ENCODE results near the gene GPR55. TPM values are rescaled to one million over a fixed set of nuclear protein-coding genes. Genes with fewer than 3 reads are reported as not detected.

Gene GPR55
- total and polyA plus RNA-seq, 5 donors = 0.18 to 0.20 TPM; not detected in 3

DNA sequence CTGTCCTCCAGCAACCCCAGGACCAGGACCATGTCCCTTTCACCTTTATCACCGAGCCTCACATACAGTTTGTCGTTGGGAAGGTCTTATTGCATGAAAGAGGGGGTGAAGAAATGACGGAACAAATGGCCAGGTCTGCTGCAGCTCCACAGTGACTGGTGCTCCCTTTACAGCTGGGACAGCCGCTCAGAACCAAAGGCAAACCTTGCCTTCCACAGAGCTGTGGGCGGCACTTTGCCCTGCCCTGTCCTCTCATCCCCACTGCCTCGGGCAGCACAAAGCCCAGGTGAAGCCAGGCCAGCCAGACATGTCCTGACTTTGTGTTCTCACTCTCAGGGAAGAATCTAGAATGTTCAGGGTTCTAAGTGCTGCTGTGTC lies 961 bp downstream of the GPR55 start:
- DNase-seq = peak in 1 of 3 donors; percentile 18
- Histone ChIP-seq H3K9me3 (ENCODE audit: control insufficient read depth, low read length) (no peaks in the 10 kb centered on the region), H3K27me3 (ENCODE audit: control insufficient read depth, insufficient read depth) (no peaks in the 10 kb centered on the region), H3K4me1 (ENCODE audit: control insufficient read depth, insufficient read depth, low read length) (no peaks in the 10 kb centered on the region), H3K4me3 (ENCODE audit: low read length) (no peak overlapping the region), H3K27ac (ENCODE audit: low read length) (no peak overlapping the region)
- 81% methylated on average over 6 of the region's 6 CpGs for WGBS
- ATAC-seq = no peak
- intact Hi-C loops (cut with DNase I) = no loop called here

DNA sequence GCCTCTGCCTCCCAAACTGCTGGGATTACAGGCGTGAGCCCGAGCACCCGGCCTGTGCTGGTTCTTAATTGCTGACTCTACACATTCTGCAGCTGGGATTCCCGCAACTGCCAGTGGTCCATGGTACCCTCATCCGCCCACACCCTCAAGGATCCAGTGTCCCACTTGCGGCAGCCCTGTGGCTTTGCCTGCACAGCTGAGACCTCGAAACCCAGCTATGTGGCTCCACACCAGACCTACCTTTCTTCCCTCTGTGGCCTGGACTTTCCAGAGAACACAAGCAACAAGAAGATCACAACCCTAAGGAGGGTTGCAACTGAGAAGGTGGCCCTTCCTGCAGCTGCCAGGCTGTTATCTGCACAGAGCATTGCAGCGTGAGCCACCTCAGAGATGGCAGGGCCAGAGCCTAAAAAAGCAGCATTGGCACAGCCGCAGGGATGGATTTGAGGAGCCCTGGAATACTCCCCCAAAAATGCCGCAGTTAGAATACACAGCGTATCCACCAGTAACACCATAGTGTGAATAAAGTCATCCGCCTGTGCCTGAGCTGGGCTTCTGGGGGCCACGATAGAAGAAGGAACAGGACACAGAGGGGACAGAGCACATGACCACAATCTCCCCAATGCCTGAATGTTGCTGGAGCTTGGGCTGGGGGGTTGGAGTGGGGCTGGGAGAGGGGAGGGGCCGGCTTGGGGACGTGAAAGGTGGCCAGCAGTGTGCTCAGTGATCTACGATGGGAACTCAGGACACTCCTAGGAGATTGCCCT lies 1.9 kb downstream of the GPR55 start:
- no peak for ATAC-seq
- 91% methylated on average over 16 of the region's 16 CpGs for WGBS
- no peaks in the 10 kb centered on the region for H3K4me1 ChIP-seq (ENCODE audit: control insufficient read depth, insufficient read depth, low read length)
- H3K27ac ChIP-seq (ENCODE audit: low read length) = no peak overlapping the region
- intact Hi-C loops (cut with DNase I) = no loop called here
- no peaks in the 10 kb centered on the region for H3K9me3 ChIP-seq (ENCODE audit: control insufficient read depth, low read length)
- no peak for DNase-seq
- no peaks in the 10 kb centered on the region for H3K27me3 ChIP-seq (ENCODE audit: control insufficient read depth, insufficient read depth)
- no peak overlapping the region for H3K4me3 ChIP-seq (ENCODE audit: low read length)

DNA sequence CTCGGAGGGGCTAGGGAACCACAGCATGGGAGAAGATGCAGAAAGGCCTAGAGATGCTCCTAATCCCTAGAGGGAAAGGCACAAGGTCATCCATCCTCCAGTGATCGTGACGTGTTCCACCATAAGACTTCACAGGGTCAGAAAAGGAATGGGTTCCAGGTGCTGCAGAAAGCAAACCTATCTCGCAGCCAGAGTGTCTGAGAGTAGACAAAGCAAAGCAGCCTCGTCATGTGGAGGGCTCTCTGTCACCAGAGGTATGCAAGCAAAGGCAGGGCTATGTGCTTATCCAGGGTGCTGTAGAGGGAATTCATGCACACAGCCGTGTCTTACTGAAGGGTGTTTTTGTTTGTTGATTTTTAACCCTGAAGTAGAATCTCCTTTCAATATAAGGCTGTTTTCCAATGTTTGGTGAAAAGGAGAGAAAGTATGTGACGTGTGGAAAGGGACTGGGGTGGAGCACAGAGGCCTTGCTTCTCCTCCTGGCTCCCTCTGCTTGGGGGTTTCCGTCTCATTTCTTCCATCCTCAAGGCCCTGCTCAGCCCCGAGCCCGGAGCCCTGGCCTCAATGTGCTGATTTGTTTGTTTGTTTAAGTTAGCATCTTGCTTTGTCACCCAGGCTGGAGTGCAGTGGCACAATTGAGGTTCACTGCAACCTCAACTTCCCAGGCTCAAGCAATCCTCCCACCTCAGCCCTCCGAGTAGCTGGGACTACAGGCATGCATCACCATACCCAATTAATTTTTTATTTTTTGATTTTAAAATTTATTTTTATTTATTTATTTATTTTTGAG lies 3.0 kb downstream of the GPR55 start:
- intact Hi-C loops (cut with DNase I) = no loop called here
- Histone ChIP-seq H3K4me3 (ENCODE audit: low read length) (no peak overlapping the region), H3K27me3 (ENCODE audit: control insufficient read depth, insufficient read depth) (no peaks in the 10 kb centered on the region), H3K4me1 (ENCODE audit: control insufficient read depth, insufficient read depth, low read length) (no peaks in the 10 kb centered on the region), H3K9me3 (ENCODE audit: control insufficient read depth, low read length) (no peaks in the 10 kb centered on the region), H3K27ac (ENCODE audit: low read length) (no peak overlapping the region)
- 77% methylated on average over 11 of the region's 11 CpGs for WGBS
- DNase-seq = no peak
- no peak for ATAC-seq

DNA sequence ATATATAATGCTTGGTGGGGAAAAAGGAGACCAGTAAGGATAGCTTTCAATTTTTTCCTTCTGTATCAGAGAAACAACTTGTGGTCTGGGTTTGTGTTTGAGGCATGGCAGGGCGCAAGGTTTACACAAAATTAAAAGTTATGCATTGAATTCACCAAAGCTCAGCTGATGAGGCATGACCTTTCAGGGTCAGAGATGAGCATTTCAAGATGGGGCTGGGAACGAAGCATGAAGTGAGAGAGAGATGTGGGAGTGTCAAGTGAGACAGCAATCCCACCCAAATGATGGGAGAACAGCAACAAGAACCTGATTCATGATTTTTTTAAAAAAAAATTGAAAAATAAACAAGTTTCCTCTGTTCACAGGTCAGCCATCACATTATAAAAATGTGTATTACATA lies 4.9 kb downstream of the GPR55 start:
- ATAC-seq (no peak), DNase-seq (no peak)
- H3K27ac ChIP-seq (ENCODE audit: low read length) = no peak overlapping the region
- intact Hi-C loops (cut with DNase I) = no loop called here
- WGBS = 67% methylated on average over 2 of the region's 2 CpGs
- H3K4me1 ChIP-seq (ENCODE audit: control insufficient read depth, insufficient read depth, low read length) = no peaks in the 10 kb centered on the region
- no peak overlapping the region for H3K4me3 ChIP-seq (ENCODE audit: low read length)
- H3K27me3 ChIP-seq (ENCODE audit: control insufficient read depth, insufficient read depth) = no peaks in the 10 kb centered on the region
- H3K9me3 ChIP-seq (ENCODE audit: control insufficient read depth, low read length) = no peaks in the 10 kb centered on the region

DNA sequence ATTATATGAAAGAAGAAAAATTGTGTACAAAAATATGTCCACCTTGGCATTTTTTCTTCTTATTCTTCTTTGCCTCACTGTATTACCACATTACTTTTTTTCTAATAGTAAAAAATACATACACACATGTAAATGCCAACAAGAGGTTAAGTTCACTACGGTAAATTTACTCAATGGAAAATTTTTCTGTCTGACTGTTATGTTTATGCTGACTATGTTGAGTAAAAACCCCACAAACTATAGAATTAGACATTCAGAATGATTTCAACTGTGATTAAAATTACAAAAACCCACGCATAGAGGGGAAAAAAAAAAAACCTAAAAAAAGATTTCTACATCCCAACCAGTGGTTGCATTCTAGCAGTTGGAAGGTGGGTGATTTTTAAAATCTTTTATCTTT lies 5.4 kb downstream of the GPR55 start:
- DNase-seq (no peak), ATAC-seq (no peak)
- Histone ChIP-seq H3K4me3 (ENCODE audit: low read length) (no peak overlapping the region), H3K27ac (ENCODE audit: low read length) (no peak overlapping the region), H3K4me1 (ENCODE audit: control insufficient read depth, insufficient read depth, low read length) (no peaks in the 10 kb centered on the region), H3K9me3 (ENCODE audit: control insufficient read depth, low read length) (no peaks in the 10 kb centered on the region), H3K27me3 (ENCODE audit: control insufficient read depth, insufficient read depth) (no peaks in the 10 kb centered on the region)
- 68% methylated on average over 2 of the region's 2 CpGs for WGBS
- intact Hi-C loops (cut with DNase I) = no loop called here

DNA sequence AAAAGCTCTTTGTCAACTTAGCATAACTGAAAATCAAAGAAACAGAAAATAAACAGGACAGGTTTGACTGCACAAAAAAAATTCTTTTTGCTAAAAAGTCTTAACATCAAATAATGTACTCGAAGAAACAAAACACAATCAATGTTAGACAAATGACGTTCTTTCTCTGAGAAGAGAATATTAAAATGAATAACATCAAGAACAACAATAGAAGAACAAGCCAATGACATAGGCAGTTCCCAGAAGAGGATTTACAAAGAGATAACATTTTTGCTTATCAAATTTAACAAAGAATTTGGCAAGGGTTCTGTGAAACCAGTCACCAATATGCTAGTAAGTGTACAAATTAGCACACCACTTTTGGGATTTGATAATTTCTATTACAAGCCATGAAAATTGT lies 5.8 kb downstream of the GPR55 start:
- ATAC-seq (no peak), DNase-seq (no peak)
- Histone ChIP-seq H3K27ac (ENCODE audit: low read length) (no peak overlapping the region), H3K9me3 (ENCODE audit: control insufficient read depth, low read length) (no peaks in the 10 kb centered on the region), H3K4me1 (ENCODE audit: control insufficient read depth, insufficient read depth, low read length) (no peaks in the 10 kb centered on the region), H3K4me3 (ENCODE audit: low read length) (no peak overlapping the region), H3K27me3 (ENCODE audit: control insufficient read depth, insufficient read depth) (no peaks in the 10 kb centered on the region)
- 64% methylated on average over 2 of the region's 2 CpGs for WGBS
- intact Hi-C loops (cut with DNase I) = no loop called here

DNA sequence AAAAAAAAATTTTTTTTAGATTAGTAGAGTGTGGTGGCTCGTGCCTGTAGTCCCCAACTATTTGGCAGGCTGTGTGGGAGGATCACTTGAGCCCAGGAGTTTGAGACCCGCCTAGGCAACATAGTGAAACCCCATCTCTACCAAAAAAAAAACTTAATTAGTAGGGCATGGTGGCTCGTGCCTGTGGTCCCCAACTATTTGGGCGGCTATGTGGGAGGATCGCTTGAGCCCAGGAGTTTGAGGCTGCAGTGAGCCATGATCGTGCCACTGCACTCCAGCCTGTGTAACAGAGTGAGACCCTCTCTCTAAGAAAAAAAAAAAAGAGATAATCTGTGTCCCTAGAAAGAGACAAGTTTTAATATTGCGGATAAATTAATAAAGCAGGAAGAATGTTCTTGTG lies 8.8 kb downstream of the GPR55 start:
- Histone ChIP-seq H3K9me3 (ENCODE audit: control insufficient read depth, low read length) (no peaks in the 10 kb centered on the region), H3K27me3 (ENCODE audit: control insufficient read depth, insufficient read depth) (no peaks in the 10 kb centered on the region), H3K27ac (ENCODE audit: low read length) (no peak overlapping the region), H3K4me3 (ENCODE audit: low read length) (no peak overlapping the region), H3K4me1 (ENCODE audit: control insufficient read depth, insufficient read depth, low read length) (no peaks in the 10 kb centered on the region)
- DNase-seq (no peak), ATAC-seq (no peak)
- intact Hi-C loops (cut with DNase I) = no loop called here
- 80% methylated on average over 7 of the region's 7 CpGs for whole genome bisulfite sequencing

DNA sequence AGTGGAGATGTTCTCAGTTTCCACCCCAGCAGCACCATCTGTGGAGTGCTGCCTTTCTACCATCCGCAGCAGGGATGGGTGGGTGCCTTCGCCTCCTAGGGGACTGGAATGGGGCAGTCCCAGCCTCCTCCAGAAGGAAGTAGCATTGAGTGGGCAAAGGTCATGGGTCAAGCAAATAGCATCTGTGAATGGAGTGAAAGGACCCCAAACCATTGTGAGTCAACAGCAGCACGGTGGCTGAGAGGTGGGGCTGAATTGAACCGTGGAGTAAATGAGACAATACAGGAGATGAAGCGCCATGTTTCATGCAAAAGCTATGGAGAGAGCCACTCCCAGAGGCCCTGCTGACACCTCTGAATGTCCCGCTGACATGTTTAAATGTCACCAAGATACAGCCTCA lies 9.7 kb downstream of the GPR55 start:
- DNase-seq (no peak), ATAC-seq (no peak)
- Histone ChIP-seq H3K4me3 (ENCODE audit: low read length) (no peak overlapping the region), H3K9me3 (ENCODE audit: control insufficient read depth, low read length) (no peaks in the 10 kb centered on the region), H3K4me1 (ENCODE audit: control insufficient read depth, insufficient read depth, low read length) (no peaks in the 10 kb centered on the region), H3K27ac (ENCODE audit: low read length) (no peak overlapping the region), H3K27me3 (ENCODE audit: control insufficient read depth, insufficient read depth) (no peaks in the 10 kb centered on the region)
- intact Hi-C loops (cut with DNase I) = no loop called here
- WGBS = 76% methylated on average over 6 of the region's 6 CpGs

DNA sequence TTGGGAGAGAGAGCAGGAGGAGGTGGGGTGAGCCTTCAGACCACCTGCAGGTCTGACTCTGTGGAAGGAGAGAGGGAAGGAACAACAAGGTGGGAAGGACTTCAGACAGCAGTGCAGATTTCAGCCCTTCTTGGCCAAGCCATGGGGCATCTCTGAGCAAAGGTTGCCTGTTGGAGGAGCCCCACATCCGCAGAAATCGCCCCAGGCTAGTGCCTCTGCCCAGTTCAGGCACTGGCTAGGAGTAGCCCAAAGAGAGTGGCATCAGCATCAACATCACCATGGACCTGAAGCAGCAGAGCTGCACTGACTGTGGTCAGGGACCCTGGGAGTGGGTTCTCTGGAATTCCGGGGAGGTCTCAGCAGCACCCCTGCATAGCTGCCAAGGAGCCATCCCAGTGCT lies 10.2 kb downstream of the GPR55 start:
- no peaks in the 10 kb centered on the region for H3K4me1 ChIP-seq (ENCODE audit: control insufficient read depth, insufficient read depth, low read length)
- no peaks in the 10 kb centered on the region for H3K9me3 ChIP-seq (ENCODE audit: control insufficient read depth, low read length)
- peak in 1 of 3 donors; percentile 16 for DNase-seq
- intact Hi-C loops (cut with DNase I) = no loop called here
- no peaks in the 10 kb centered on the region for H3K27me3 ChIP-seq (ENCODE audit: control insufficient read depth, insufficient read depth)
- 85% methylated on average over 3 of the region's 3 CpGs for WGBS
- no peak for ATAC-seq
- no peak overlapping the region for H3K4me3 ChIP-seq (ENCODE audit: low read length)
- H3K27ac ChIP-seq (ENCODE audit: low read length) = no peak overlapping the region

DNA sequence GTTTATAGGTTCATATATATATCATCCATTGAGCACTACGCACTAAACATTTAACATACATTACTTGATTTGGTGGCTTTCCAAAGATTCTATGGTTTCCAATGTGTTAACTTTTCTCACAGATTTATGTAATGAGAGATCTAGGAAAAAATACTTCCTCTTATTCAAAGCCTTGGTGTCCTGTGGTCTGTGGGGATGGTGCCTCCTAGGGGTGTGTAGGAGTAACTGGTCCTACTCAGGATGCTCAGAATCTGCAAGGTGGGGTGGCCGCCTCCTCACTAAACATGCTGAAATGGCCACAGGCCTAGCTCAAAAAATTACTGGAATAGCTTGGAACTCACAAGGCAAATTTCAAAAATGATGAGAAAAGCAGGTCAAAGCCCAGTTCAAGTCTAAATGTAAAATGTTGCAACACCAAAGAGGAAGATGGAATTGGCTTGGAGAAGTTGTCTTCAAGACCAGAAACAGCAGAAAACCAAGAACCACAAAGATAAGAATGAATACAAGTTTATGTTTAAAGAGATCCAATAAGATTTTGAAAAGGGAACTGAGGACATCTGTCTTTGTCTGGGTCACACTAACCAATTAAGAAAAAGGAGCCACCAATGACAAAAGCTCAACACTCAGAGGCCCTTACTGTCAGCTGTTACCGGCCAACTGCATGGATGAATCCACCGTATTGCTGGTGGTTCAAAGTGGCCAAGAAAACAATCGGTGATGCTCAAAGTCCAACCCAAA lies 11.5 kb downstream of the GPR55 start:
- 77% methylated on average over 5 of the region's 5 CpGs for WGBS
- H3K4me3 ChIP-seq (ENCODE audit: low read length) = no peak overlapping the region
- peak in 2 of 3 donors; percentile 20 to 29 for DNase-seq
- no peaks in the 10 kb centered on the region for H3K9me3 ChIP-seq (ENCODE audit: control insufficient read depth, low read length)
- H3K27ac ChIP-seq (ENCODE audit: low read length) = no peak overlapping the region
- intact Hi-C loops (cut with DNase I) = no loop called here
- no peaks in the 10 kb centered on the region for H3K27me3 ChIP-seq (ENCODE audit: control insufficient read depth, insufficient read depth)
- ATAC-seq = no peak
- no peaks in the 10 kb centered on the region for H3K4me1 ChIP-seq (ENCODE audit: control insufficient read depth, insufficient read depth, low read length)

DNA sequence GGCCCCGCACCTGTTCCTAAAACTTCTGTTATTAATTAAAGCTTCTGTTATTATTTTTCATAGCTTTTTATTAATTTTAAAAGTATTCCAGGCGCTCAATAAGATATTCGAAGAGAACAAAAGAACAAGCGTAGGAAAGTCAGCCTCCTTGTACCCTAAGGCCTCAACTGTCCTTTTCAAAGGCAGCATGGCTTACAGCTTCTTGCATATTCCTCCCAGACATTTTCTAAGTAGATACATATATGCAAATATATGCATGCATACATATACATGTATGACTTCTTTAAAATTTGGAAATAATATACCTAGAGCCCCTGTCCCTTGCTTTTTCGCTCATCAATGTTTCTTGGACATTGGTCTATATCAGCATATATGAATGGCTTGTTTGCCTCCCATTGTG lies 12.3 kb downstream of the GPR55 start:
- no peak for ATAC-seq
- Histone ChIP-seq H3K4me3 (ENCODE audit: low read length) (no peak overlapping the region), H3K27ac (ENCODE audit: low read length) (no peak overlapping the region), H3K27me3 (ENCODE audit: control insufficient read depth, insufficient read depth) (no peaks in the 10 kb centered on the region), H3K9me3 (ENCODE audit: control insufficient read depth, low read length) (no peaks in the 10 kb centered on the region), H3K4me1 (ENCODE audit: control insufficient read depth, insufficient read depth, low read length) (no peaks in the 10 kb centered on the region)
- DNase-seq = no peak
- 96% methylated on average over 5 of the region's 5 CpGs for WGBS
- intact Hi-C loops (cut with DNase I) = no loop called here

All from right cardiac atrium (tissue), 5 donors.